GM18499 (cell line): Measurements from ENCODE around the gene SART3.

Experiments used
- ATAC-seq: cut with Tn5 transposase; IDR thresholded peaks from one replicate; pipeline ENCODE4 v1.9.1; 2021; ENCODE audit warnings: moderate number of reproducible peaks; ENCODE audit not compliant: insufficient read depth, unreplicated experiment

SART3 gene, protein sequence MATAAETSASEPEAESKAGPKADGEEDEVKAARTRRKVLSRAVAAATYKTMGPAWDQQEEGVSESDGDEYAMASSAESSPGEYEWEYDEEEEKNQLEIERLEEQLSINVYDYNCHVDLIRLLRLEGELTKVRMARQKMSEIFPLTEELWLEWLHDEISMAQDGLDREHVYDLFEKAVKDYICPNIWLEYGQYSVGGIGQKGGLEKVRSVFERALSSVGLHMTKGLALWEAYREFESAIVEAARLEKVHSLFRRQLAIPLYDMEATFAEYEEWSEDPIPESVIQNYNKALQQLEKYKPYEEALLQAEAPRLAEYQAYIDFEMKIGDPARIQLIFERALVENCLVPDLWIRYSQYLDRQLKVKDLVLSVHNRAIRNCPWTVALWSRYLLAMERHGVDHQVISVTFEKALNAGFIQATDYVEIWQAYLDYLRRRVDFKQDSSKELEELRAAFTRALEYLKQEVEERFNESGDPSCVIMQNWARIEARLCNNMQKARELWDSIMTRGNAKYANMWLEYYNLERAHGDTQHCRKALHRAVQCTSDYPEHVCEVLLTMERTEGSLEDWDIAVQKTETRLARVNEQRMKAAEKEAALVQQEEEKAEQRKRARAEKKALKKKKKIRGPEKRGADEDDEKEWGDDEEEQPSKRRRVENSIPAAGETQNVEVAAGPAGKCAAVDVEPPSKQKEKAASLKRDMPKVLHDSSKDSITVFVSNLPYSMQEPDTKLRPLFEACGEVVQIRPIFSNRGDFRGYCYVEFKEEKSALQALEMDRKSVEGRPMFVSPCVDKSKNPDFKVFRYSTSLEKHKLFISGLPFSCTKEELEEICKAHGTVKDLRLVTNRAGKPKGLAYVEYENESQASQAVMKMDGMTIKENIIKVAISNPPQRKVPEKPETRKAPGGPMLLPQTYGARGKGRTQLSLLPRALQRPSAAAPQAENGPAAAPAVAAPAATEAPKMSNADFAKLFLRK

DNA sequence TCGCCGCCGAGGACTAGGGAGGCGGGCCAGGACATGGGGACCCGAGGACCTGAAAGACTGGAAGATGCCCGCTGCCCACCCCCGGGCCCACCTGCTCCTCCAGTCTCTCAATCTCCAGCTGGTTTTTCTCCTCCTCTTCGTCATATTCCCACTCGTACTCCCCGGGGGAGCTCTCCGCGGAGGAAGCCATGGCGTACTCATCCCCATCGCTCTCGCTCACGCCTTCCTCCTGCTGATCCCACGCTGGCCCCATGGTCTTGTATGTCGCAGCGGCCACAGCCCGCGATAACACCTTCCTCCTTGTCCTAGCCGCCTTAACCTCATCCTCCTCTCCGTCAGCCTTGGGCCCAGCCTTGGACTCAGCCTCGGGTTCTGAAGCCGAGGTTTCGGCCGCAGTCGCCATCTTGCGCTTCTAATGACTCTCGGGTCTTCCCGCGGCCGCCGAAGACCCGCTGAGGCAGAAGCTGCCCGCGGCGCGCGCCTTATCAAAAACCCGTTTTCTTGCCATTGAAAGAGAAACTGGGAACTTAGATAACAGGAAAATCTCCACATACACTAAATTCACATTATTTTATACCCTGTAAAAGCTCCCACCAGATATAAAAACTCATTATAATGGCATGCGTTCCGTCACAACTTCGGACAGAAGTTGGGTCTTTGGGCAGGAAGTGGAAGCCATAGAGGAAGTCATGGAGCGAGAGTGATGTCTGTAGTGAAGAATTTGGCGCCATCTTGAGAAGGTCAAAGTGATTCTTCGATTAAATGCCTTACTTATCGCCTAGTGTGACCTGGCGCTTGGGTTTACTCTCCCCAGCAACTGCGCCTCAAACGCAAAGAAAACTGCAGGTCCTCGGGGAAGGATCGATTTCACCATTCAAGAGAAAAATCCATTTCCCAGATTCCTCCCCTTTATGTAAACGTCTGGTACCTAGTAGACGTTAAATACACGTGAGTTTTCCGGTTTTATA, at the start of gene SART3:
Gene SART3, minus strand, starts transcription at position 422 of the 968 bp plus-strand sequence. Its CDS starts 19 bp downstream, at position 403.
- no peak for ATAC-seq

DNA sequence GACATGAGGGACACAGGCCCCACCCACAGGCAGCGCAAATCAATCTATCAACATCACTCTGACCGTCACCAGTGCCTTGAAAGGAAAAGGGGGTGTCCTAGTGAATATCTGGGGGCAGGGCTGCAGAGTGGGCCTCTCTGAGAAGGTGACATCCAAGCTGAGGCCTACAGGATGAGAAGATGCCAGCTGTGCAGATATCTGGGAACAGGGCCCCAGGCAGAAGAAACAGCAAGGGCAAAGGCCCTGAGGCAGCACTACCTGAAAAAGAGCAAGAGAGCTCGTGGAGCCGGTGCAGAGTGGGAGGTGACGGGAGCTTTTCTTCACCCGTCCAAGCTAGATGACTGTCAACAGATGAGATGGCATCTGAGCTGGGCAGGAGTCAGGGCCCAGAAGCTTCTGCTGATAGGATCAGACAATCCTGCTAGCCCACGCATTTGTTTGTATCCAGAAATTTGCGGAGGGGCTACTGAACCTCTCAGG, 49.4 kb upstream of the SART3 start:
- no peak for ATAC-seq

DNA sequence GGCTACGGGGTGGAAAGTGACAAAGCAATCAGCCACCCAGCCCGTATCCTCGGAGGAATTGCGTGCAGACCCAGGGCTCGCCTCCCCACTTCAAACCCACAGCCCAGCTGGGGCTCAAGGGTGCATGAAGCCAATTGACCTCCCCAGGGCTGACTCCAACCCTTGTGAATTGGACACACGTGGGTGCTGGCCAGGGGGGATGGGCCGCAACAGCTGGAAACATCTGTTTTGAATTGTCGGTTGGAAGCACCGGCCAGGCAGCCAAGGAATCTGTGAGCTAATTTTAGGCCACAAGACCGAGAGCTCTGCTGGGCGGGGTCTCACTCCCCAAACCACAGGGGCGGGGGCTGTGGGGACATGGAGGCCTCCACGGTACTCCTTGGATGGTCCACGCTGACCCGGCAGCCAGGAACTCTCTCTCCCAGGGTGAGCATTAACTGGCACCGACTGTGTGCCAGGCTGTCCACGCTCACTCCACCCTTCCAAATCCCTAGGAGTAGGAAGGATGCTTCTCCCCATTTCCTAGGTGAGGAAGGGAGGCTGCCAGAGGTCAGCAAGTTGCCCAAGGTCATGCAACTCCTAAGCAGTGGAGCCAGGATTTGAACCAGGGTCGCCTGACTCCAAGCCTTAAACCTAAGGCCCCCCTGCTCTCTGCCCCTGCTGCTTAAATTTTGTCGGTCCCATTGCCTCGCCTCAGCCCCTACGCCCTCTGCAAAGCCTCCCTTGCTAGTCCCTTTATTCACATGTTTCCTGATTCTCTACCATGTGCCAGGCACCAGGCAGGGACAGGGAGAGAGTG, 48.8 kb upstream of the SART3 start:
- ATAC-seq: no peak

DNA sequence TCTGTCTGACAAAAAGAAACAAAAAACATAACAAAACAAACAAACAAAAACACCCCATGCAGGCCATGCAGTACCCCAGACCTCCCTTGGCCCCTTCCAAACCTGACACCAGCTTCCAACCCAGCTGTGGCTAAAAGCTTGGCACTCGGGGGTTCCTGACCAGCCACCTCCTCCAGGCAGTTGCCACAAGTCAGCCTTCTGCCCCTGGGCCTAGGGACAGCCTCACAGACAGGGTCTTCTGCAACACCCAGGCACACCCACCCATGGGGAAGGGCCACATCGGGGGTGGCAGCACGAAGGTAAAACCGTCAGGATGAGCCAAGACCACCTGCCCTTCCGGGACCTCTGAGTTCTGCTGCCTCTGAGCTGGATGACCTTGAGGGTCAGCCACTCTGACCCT, 47.6 kb upstream of the SART3 start:
- ATAC-seq: no peak

- no peak for ATAC-seq
These were observed 47.1 kb upstream of the SART3 start for GRCh38 chr12:108607981-108608600.

DNA sequence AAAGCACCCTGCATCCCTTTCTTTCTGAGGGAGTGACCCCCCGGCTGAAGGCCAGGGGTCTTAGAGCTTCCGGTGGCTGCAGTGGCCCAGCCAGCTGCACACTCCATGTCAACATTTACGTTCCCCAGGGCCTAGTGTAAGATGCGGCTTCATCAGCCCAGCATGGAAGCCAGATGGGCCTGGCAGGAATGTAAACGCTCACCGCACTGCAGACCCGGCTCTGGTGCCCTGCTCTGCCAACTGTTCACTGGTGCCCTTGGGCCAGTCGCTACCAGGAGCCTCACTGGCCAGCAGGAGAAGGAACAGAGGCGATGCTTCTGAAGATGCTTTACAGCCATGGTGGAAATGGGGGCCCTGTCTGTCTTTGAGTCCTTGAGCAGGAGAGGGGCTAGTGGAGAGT, 45.5 kb upstream of the SART3 start:
- no peak for ATAC-seq

GRCh38 chr12:108605690-108606406, 44.9 kb upstream of the SART3 start:
- no peak for ATAC-seq

GRCh38 chr12:108605000-108605689, 44.2 kb upstream of the SART3 start:
- no peak for ATAC-seq

DNA sequence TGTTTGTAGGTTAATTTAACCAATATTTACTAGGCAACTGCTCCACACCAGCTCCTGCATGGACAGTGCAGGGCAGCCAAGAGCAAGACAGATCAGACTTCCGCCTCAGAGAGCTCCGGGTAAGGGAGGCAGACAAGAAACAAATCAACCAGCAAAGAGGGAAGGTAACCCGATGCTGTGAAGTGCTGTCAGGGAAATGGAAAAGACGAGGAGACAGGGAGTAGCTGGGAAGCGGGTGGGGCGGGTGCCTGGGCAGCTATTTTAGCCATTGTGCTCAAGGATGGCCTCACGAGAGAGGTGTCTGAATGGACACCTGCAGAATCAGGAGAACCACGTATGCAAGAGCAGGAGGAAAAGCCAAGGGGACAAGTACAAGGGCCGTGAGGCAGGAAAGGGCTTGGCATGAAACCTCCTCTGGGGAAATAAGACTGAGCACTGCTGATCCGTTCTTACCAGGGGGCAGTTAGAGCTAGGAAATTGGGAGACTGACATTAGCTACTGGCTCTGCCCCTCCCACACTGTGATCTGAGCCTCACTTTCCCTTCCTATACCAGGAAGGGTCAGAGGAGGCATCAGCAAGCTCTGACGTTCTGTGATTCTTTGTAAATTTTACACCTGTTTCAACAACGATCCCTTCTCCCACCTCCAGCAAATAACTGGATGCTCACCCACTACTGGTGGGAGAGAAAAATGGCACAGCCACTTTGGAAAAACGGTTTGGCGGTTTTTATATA, 43.4 kb upstream of the SART3 start:
- no peak for ATAC-seq

DNA sequence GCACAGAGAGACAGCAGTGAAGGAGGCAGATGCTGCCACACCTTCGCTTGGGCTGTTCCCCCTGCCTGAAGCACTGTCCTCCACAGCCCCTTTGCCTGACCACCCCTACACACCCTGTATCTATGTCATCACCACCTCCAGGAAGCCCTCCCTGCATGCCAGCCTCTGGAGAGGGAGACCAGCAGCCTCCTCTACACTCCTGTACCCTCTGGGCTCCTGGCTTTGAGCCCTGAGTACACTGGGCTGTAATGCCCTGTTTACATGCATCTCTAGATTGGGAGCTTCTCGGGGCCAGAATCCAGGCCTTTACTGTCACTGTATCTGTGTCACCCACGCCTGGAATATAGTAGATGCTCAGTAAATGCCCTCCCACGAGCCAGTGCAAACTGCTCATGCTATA, 42.8 kb upstream of the SART3 start:
- ATAC-seq: no peak

- no peak for ATAC-seq
These were observed 42.2 kb upstream of the SART3 start for GRCh38 chr12:108602976-108603704.

- ATAC-seq: no peak
These were observed 41.3 kb upstream of the SART3 start for GRCh38 chr12:108602209-108602705.

GRCh38 chr12:108600702-108601007, 39.7 kb upstream of the SART3 start:
- ATAC-seq: no peak

DNA sequence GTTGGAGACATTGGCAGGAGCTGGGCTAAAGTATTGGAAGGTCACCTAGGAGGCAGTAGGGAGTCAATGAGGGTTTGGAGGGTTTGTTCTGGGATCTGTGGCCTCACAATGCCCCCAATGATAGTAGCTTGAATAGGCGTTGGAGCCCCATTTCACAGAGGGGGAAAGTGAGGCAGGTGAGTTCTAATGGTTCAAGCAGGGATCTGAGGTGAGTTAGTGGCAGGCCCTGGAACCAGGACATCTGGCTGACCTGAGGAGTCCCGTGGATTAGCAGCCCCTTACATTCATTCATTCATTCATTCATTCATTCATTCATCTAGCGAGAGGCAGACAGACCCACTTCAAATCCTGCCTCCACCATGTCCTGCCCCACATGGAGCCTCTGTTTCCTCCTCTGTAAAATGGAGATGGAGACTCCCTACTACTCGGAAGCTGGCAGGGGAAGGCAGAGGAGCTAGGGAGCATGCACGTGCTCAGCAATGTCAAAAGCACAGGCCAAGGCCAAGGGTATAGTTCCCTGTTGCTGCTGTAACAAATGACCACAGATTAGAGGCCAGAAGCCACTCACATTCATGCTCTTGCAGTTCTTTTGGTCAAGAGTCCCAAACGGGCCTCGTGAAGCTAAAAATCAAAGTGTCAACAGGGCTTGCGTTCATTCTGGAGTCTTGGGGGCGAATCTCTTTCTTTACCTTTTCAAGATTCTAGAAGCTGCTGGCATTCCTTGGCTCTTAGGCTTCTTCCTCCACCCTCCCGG, 39.2 kb upstream of the SART3 start:
- no peak for ATAC-seq

DNA sequence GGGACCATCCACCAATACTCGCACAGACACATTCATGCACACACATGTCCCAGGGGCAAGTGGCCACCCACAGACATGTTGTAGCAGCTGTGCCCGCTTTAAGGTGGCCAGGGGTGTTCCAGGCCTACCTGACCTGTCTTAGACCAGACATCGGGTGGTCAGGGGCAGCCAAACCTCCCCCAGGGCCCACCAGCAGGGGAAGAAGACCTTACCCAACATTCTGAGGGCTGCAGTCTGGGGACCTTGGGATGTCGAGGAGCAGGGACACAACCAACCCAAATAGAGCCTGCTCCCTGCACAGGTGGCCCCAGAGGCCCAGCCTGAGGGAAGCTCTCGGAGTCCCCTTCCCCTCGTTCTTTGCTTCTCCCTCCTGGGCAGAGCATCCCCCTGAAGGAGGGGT, 38.6 kb upstream of the SART3 start:
- ATAC-seq: no peak
